ENCODE data around the gene SLC4A1. TPM values are rescaled to one million over a fixed set of nuclear protein-coding genes. Genes with fewer than 3 reads are reported as not detected.

Gene SLC4A1
- total RNA-seq, 6 donors from 2014 or later = 0.46 to 6.3 (median 1.0) TPM; not detected in 1

DNA sequence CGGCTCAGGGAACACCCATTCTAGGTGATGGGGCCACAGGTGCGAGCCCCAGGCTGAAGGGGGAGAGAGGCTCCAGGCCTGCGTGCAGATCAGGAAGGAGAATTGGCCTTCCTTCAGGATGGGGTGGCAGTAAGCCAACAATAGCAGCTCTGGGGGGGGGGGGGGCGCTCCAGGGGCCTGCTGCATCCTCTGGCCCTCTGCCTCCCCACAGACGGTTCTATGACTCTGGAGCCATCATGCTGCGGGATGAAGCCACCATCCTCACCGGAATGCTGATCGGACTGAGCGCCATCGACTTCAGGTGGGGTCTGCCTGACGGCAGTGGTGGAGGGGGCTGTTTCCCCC, 46.6 kb upstream of the SLC4A1 start:
- H3K27ac ChIP-seq = no peak overlapping the region
- H3K27me3 ChIP-seq = peaks cover 0 to 29% (median 11%) of the 10 kb centered on the region in 4 donors
- H3K36me3 ChIP-seq = peaks cover 0 to 4% (median 3%) of the 10 kb centered on the region in 4 donors
- H3K4me3 ChIP-seq = no peak overlapping the region
- WGBS, 2 donors = 33 to 43% methylated on average over 6 to 10 of the region's 11 CpGs
- TF ChIP-seq, protein P1, sequence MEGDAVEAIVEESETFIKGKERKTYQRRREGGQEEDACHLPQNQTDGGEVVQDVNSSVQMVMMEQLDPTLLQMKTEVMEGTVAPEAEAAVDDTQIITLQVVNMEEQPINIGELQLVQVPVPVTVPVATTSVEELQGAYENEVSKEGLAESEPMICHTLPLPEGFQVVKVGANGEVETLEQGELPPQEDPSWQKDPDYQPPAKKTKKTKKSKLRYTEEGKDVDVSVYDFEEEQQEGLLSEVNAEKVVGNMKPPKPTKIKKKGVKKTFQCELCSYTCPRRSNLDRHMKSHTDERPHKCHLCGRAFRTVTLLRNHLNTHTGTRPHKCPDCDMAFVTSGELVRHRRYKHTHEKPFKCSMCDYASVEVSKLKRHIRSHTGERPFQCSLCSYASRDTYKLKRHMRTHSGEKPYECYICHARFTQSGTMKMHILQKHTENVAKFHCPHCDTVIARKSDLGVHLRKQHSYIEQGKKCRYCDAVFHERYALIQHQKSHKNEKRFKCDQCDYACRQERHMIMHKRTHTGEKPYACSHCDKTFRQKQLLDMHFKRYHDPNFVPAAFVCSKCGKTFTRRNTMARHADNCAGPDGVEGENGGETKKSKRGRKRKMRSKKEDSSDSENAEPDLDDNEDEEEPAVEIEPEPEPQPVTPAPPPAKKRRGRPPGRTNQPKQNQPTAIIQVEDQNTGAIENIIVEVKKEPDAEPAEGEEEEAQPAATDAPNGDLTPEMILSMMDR (IDR thresholded peaks at IDR 0.05) = no peak
- TF ChIP-seq POLR2A (IDR thresholded peaks at IDR 0.05) (no peak), EP300 (IDR thresholded peaks at IDR 0.05) (no peak), POLR2AphosphoS5 (IDR thresholded peaks at IDR 0.05) (no peak)
- H3K4me1 ChIP-seq = peaks cover 9 to 16% (median 12%) of the 10 kb centered on the region in 4 donors
- ATAC-seq (ENCODE audit: low FRiP score in 2 of 2) = no peak
- DNase-seq = no peak
- no peaks in the 10 kb centered on the region for H3K9me3 ChIP-seq

DNA sequence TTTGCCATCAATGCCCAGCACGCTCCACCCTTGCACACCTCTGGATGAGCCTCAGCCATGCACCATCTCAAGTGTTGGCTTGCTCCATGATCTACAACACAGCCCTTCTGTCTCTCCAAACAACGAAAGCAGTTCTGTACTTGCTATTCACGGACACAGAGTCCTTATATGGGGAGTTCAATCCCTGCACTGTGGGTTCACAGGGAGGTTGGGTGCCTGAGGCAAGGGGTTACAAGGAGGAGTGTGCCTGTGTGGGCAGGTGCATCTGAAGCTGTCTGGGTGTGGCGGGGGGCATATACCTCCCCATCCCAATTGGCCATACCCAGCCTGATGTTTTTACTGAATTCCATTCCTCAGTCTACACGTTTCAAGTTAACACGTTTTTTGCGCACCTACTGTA, 46.1 kb upstream of the SLC4A1 start:
- Histone ChIP-seq H3K27me3 (peaks cover 0 to 29% (median 11%) of the 10 kb centered on the region in 4 donors), H3K9me3 (no peaks in the 10 kb centered on the region), H3K27ac (no peak overlapping the region), H3K4me1 (peaks cover 10 to 19% (median 15%) of the 10 kb centered on the region in 4 donors), H3K4me3 (no peak overlapping the region), H3K36me3 (no peaks in the 10 kb centered on the region)
- no peak for DNase-seq
- TF ChIP-seq, protein P1 (IDR thresholded peaks at IDR 0.05) = no peak
- TF ChIP-seq POLR2AphosphoS5 (IDR thresholded peaks at IDR 0.05) (no peak), EP300 (IDR thresholded peaks at IDR 0.05) (no peak), POLR2A (IDR thresholded peaks at IDR 0.05) (no peak)
- WGBS, 2 donors = 74 to 77% methylated on average over 7 of the region's 7 CpGs
- ATAC-seq (ENCODE audit: low FRiP score in 2 of 2) = no peak

DNA sequence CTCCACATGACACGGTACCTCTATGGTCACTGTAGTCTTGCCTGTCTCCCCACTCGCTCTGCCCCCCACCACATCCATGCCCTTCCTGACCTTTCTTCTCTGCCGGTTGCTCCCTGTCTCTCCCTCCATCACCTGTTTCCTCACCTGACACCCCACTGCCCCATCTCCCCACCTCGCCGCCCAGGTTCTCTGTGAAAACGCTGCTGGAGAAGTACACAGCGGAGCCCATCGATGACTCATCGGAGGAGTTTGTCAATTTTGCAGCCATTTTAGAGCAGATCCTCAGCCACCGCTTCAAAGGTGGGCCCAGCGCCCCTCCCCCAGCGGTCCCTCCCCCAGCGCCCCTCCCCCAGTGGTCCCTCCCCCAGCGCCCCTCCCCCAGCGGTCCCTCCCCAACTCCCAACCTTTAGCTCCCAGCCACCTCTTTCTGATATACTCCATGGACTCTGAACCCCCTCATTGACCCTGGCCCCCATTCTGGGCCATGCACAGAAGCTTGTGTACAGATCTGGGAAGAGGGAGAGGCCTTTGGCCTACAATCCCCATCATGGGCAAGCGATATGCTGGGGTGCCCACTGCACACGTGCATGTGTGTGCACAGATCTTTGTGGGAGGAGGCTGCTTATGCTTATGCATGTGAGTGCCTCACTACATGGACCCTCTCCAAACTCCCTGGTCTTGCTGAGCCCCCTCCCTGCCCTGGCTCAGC, 44.6 kb upstream of the SLC4A1 start:
- Histone ChIP-seq H3K27me3 (peaks cover 0 to 29% (median 11%) of the 10 kb centered on the region in 4 donors), H3K4me3 (no peak overlapping the region), H3K9me3 (no peaks in the 10 kb centered on the region), H3K36me3 (no peaks in the 10 kb centered on the region), H3K27ac (no peak overlapping the region), H3K4me1 (peaks cover 24 to 34% (median 29%) of the 10 kb centered on the region in 4 donors)
- DNase-seq = no peak
- TF ChIP-seq EP300 (IDR thresholded peaks at IDR 0.05) (no peak), POLR2AphosphoS5 (IDR thresholded peaks at IDR 0.05) (no peak), POLR2A (IDR thresholded peaks at IDR 0.05) (no peak)
- TF ChIP-seq, protein P1 (IDR thresholded peaks at IDR 0.05) = no peak
- ATAC-seq (ENCODE audit: low FRiP score in 2 of 2) = no peak
- WGBS, 2 donors = 63 to 71% methylated on average over 17 of the region's 17 CpGs

DNA sequence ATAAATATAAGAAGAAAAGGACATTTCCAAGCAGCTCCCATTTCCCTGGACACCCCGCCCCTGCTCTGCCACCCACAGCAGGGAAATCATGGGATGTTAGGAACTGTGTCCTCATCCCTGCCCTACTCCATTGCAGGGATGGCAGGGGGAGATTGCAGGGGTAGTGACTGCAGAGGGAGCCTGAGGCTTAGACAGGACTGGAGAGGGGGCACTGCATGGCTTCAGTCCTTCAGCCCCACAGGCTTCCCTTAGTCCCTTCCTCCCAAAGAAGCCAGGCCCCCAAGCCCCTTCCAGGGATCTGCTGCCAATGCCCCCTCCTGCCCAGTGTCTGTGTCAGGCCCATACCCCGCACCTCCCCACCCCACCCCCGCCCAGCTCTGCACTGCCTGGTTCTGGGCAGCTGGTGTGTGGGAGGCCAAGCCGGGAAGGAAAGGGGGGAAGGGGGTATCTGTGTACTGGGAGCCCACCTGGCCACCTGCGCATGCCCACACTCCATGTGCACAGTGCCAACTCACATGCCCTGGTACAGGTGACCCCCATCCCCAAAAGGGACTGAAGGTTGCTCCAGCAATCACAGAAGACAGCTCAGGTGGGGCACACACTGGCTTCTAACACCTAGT, 43.7 kb upstream of the SLC4A1 start:
- no peak for TF ChIP-seq POLR2AphosphoS5 (IDR thresholded peaks at IDR 0.05)
- Histone ChIP-seq H3K4me1 (peaks cover 27 to 36% (median 31%) of the 10 kb centered on the region in 4 donors), H3K4me3 (no peak overlapping the region), H3K36me3 (no peaks in the 10 kb centered on the region), H3K9me3 (no peaks in the 10 kb centered on the region), H3K27me3 (peaks cover 0 to 23% (median 11%) of the 10 kb centered on the region in 4 donors), H3K27ac (no peak overlapping the region)
- ATAC-seq (ENCODE audit: low FRiP score in 2 of 2) (no peak), DNase-seq (peak in 1 of 2 donors; percentile 25)
- 78 to 92% methylated on average over 2 to 4 of the region's 5 CpGs for WGBS, 2 donors

DNA sequence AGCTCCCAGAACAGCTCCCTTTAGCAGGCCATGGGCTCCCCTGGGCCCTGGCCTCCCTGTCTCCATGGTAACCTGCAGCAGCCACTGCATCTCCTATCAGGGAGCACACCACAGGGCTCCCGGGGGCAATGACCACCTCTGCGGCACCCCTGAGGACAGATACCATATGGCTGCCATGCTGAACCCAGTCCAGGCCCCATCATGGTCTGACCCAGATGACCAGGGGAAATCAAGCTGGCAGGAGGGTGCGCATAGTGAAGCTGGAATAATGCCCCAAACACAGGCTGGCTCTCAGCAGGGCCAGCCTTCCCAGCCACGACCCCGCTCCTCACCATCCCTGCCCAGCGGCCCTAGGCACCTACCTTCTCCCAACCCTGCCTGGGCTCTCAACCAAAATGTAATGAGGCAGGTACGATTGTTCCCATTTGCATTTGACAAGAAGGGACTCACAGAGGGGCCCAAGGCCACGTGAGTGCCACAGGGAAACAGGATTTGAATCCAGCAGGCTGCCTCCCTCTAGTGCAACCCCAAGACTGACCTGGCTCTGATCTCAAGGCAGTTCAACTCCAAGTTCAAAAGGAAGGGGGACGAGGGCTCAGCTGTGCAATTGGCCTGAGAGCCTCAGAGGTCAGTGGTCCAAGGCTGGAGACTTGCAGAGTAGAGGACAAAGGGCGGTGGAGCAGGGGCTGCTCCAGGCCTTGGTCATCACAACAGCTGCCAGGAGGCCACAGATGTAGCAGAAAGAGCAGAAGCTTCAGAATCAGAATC, 42.9 kb upstream of the SLC4A1 start:
- DNase-seq (no peak), ATAC-seq (ENCODE audit: low FRiP score in 2 of 2) (no peak)
- H3K27me3 ChIP-seq = peaks cover 0 to 16% (median 7%) of the 10 kb centered on the region in 4 donors
- H3K9me3 ChIP-seq = no peaks in the 10 kb centered on the region
- WGBS, 2 donors = 72 to 79% methylated on average over 8 to 10 of the region's 10 CpGs
- TF ChIP-seq POLR2A (IDR thresholded peaks at IDR 0.05) (no peak), POLR2AphosphoS5 (IDR thresholded peaks at IDR 0.05) (no peak)
- TF ChIP-seq, protein P1 (IDR thresholded peaks at IDR 0.05) = no peak
- peaks cover 27 to 34% (median 28%) of the 10 kb centered on the region in 4 donors for H3K4me1 ChIP-seq
- no peak overlapping the region for H3K27ac ChIP-seq
- H3K36me3 ChIP-seq = no peaks in the 10 kb centered on the region
- H3K4me3 ChIP-seq = no peak overlapping the region

All from upper lobe of left lung (tissue), 6 donors.